Panc1 (cell line): ENCODE measurements around the gene PCDHB1. TPM values are rescaled to one million over a fixed set of nuclear protein-coding genes. Genes with fewer than 3 reads are reported as not detected.

ENCODE experiments used
- ATAC-seq: fragments of 200-7000 bp; cut with Tn5 transposase; 2 replicates; pipeline ENCODE4 v1.9.1; 2020; ENCODE audit warnings: mild to moderate bottlenecking, moderate library complexity
- Bru-seq: library from RNA; stranded (reverse); fragments of 400-500 nt; gene quantifications from one replicate; lab custom pipeline; 2021; lab: Mats Ljungman, UMichigan
- BruChase-seq, 2 experiments: library from RNA; stranded (reverse); fragments of 400-500 nt; gene quantifications; one replicate each; lab custom pipeline; 2021; lab: Mats Ljungman, UMichigan
- BruUV-seq: library from RNA; stranded (reverse); fragments of 400-500 nt; replicated peaks from 2 replicates; lab custom pipeline; 2021; lab: Mats Ljungman, UMichigan
- CTCF ChIA-PET: fragments of 300-600 bp; sonication (Branson Sonifier 250); formaldehyde crosslinking; loops from one replicate; lab custom pipeline; 2022; ENCODE audit warnings: antibody characterized with exemption; lab: Charles Lee
- POLR2A ChIA-PET: fragments of 300-600 bp; sonication (Branson Sonifier 250); formaldehyde crosslinking; loops from one replicate; lab custom pipeline; 2022; ENCODE audit warnings: antibody characterized with exemption; lab: Charles Lee
- DNase-seq: peaks from one replicate; pipeline ENCODE4 v3.0.0-alpha.2; 2010; ENCODE audit warnings: low read depth, low spot score
- H3K27ac ChIP-seq: 2 replicates; pipeline ENCODE4 v1.5.1; 2011; ENCODE audit warnings: mild to moderate bottlenecking, low read length, inconsistent platforms
- H3K27me3 ChIP-seq: fragments of 200-500 bp; sonication (Bioruptor generic); 2 replicates; pipeline ENCODE4 v1.6.0; 2014; ENCODE audit warnings: low read length, inconsistent platforms; ENCODE audit not compliant: control insufficient read depth, insufficient read depth
- H3K36me3 ChIP-seq: fragments of 200-500 bp; sonication (Bioruptor generic); 2 replicates; pipeline ENCODE4 v1.5.1; 2014; ENCODE audit warnings: inconsistent platforms, mild to moderate bottlenecking, low read length, moderate library complexity; ENCODE audit not compliant: control insufficient read depth, insufficient read depth
- H3K4me1 ChIP-seq: 2 replicates; pipeline ENCODE4 v1.5.1; 2011; ENCODE audit warnings: inconsistent platforms, mild to moderate bottlenecking, low read length, moderate library complexity; ENCODE audit not compliant: control insufficient read depth, insufficient read depth
- H3K4me3 ChIP-seq, 2 experiments: 2 replicates each; pipeline ENCODE4 v1.5.1; 2011 to 2012; ENCODE audit warnings: low read depth in 2 of 2, low read length in 2 of 2, mild to moderate bottlenecking in 2 of 2, inconsistent platforms in 1 of 2, moderate library complexity in 1 of 2
- H3K9me3 ChIP-seq: fragments of 200-500 bp; sonication (Bioruptor generic); 2 replicates; pipeline ENCODE4 v1.5.1; 2014; ENCODE audit warnings: low read depth, mild to moderate bottlenecking, inconsistent platforms, low read length, moderate library complexity; ENCODE audit not compliant: control insufficient read depth, insufficient read depth
- POLR2AphosphoS5 ChIP-seq: IDR thresholded peaks from 2 replicates; pipeline ENCODE4 v1.6.1; 2012; ENCODE audit warnings: mild to moderate bottlenecking, low read depth, low read length, moderate library complexity
- SIN3A ChIP-seq: IDR thresholded peaks from 2 replicates; pipeline ENCODE4 v1.6.1; 2012; ENCODE audit warnings: low read depth, mild to moderate bottlenecking, low read length, moderate library complexity, borderline replicate concordance; ENCODE audit not compliant: insufficient read depth
- TCF7L2 ChIP-seq: IDR thresholded peaks from 2 replicates; pipeline ENCODE4 v1.6.1; 2011; ENCODE audit warnings: mild to moderate bottlenecking, low read depth, low read length, inconsistent platforms
- in situ Hi-C: cut with HindIII; loops from 2 replicates; pipeline ENCODE4 v1.10.0; 2016; ENCODE audit warnings: low sequenced_read_pairs, low pct_unique_long_range_greater_than_20kb
- intact Hi-C: fragments of 100-400 bp; cut with micrococcal nuclease; formaldehyde crosslinking; loops from one replicate; pipeline ENCODE4 v1.10.0; 2022; ENCODE audit not compliant: unreplicated experiment
- long read RNA-seq: library from polyadenylated mRNA; unstranded; transcript quantifications from one replicate; pipeline ENCODE4 v2.0.0, GENCODE V29; 2021; ENCODE audit not compliant: unreplicated experiment
- polyA plus RNA-seq: library from polyadenylated mRNA; unstranded; fragments of >200 nt; gene quantifications from one replicate; pipeline ENCODE4 v1.2.1, GENCODE V29; 2012; ENCODE audit warnings: missing spikeins; ENCODE audit not compliant: insufficient read length
- total RNA-seq: library from RNA; stranded (reverse); gene quantifications from one replicate; pipeline ENCODE4 v1.2.1, GENCODE V29; 2021; ENCODE audit not compliant: unreplicated experiment
- TF ChIP-seq, protein P1 (sequence below): fragments of 450-650 bp; IDR thresholded peaks from 2 replicates; pipeline ENCODE4 v1.5.1; 2017; ENCODE audit warnings: mild to moderate bottlenecking
- TF ChIP-seq, protein P2 (sequence below), 2 experiments: IDR thresholded peaks; 2 replicates each; pipeline ENCODE4 v1.6.1; 2011 to 2012; ENCODE audit warnings: low read depth in 2 of 2, control low read depth in 1 of 2, low read length in 1 of 2, mild to moderate bottlenecking in 1 of 2, moderate library complexity in 1 of 2; ENCODE audit not compliant: insufficient read depth in 1 of 2

The PCDHB1 gene, protein sequence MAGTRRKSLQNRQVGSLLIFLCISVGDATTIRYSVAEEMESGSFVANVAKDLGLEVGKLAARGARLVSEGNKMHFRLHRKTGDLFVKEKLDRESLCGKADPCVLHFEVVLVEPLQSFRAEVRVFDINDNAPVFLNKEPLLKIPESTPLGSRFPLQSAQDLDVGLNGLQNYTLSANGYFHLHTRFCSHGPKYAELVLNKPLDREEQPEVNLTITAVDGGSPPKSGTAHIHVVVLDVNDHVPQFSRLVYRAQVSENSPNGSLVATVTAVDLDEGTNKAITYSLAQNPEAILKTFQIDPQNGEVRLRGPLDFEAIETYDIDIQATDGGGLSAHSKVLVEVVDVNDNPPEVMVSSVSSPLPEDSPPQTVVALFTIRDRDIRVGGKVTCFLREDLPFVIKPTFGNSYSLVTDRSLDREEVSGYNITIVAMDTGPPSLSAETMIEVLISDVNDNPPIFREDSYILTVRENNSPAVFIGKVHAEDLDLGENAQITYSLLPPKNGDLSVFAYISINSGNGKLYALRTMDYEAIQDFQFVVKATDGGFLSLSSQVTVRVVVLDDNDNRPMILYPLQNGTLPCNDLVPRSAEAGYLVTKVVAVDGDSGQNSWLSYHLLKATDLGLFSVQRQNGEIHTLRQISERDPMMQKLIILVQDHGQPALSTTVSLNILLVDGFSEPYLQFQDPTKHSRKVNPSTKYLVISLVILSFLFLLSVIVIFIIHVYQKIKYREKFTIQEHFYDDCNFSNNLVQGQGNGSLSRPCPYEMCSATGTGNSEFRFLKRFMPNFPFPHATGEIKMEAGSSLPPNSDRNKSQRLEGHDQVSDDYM
- 0.05 TPM for total RNA-seq
- polyA plus RNA-seq = not detected
- percentile 13 among the genes with signal in this experiment for Bru-seq, nascent RNA
- BruChase-seq, experiment 1, labeled RNA remaining after a 2-hour chase = percentile 9 among the genes with signal in this experiment
- percentile 9 among the genes with signal in this experiment for BruChase-seq, experiment 2, labeled RNA remaining after a 6-hour chase
- long read RNA-seq = 0 reads

DNA sequence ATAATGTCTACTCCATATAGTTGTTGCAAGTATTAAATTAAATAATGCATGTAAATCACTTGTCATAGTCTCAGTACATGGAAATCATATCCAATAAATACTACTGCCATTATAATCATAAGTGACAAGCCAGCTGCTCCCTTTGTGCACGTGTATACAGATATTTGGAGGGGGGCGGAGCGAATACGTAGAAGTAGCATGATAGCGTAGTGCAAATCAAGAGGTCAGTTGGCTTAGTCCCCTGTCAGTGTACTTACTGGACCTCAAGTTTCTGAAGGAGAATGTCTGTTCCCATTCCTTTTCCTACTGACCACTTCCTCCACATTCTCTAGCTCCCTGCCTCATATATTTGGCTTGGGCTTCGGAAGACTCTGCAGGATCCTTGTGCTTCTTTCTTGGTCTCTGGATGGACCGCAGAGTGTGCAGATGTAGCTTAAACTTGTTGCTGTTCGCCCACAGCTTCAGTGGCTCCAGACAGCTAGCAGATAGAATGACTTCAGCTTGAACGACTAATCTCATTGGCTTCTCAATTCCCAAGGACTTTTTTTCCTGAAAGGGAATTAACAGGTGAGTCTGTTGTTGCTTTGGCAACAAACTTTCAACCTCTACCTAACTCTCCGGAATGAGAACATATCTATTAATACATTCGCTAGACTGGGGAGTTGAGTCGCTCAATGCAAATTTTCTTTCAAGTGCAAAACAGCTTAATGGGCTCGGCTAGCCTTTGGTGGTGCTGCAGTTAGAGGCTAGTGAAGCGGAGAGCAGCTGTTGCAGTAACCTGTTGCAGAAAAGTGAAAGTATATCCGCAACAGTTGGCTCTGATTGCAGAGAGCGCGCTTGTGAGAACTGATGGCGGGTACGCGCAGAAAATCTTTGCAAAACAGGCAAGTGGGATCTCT, at the start of gene PCDHB1:
TSS of gene PCDHB1 (plus strand) at position 753 of the 899 bp plus-strand sequence. CDS start at position 850, 97 bp downstream.
- POLR2A ChIA-PET = interaction anchor here (0.6 kb wide), 2 partner anchors 32 to 181 kb away, joined by 3 to 4 read pairs; no protein-coding TSS in a partner anchor
- H3K36me3 ChIP-seq = no peaks in the 10 kb centered on the region
- TF ChIP-seq, protein P1, sequence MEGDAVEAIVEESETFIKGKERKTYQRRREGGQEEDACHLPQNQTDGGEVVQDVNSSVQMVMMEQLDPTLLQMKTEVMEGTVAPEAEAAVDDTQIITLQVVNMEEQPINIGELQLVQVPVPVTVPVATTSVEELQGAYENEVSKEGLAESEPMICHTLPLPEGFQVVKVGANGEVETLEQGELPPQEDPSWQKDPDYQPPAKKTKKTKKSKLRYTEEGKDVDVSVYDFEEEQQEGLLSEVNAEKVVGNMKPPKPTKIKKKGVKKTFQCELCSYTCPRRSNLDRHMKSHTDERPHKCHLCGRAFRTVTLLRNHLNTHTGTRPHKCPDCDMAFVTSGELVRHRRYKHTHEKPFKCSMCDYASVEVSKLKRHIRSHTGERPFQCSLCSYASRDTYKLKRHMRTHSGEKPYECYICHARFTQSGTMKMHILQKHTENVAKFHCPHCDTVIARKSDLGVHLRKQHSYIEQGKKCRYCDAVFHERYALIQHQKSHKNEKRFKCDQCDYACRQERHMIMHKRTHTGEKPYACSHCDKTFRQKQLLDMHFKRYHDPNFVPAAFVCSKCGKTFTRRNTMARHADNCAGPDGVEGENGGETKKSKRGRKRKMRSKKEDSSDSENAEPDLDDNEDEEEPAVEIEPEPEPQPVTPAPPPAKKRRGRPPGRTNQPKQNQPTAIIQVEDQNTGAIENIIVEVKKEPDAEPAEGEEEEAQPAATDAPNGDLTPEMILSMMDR = no peak
- TF ChIP-seq TCF7L2 = no peak
- TF ChIP-seq, protein P2, sequence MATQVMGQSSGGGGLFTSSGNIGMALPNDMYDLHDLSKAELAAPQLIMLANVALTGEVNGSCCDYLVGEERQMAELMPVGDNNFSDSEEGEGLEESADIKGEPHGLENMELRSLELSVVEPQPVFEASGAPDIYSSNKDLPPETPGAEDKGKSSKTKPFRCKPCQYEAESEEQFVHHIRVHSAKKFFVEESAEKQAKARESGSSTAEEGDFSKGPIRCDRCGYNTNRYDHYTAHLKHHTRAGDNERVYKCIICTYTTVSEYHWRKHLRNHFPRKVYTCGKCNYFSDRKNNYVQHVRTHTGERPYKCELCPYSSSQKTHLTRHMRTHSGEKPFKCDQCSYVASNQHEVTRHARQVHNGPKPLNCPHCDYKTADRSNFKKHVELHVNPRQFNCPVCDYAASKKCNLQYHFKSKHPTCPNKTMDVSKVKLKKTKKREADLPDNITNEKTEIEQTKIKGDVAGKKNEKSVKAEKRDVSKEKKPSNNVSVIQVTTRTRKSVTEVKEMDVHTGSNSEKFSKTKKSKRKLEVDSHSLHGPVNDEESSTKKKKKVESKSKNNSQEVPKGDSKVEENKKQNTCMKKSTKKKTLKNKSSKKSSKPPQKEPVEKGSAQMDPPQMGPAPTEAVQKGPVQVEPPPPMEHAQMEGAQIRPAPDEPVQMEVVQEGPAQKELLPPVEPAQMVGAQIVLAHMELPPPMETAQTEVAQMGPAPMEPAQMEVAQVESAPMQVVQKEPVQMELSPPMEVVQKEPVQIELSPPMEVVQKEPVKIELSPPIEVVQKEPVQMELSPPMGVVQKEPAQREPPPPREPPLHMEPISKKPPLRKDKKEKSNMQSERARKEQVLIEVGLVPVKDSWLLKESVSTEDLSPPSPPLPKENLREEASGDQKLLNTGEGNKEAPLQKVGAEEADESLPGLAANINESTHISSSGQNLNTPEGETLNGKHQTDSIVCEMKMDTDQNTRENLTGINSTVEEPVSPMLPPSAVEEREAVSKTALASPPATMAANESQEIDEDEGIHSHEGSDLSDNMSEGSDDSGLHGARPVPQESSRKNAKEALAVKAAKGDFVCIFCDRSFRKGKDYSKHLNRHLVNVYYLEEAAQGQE (IDR thresholded peaks at IDR 0.05; ENCODE audit: insufficient read depth in 1 of 2, low read depth in 2 of 2, low read length in 1 of 2) = no peak
- TF ChIP-seq SIN3A = no peak
- TF ChIP-seq POLR2AphosphoS5 = no peak
- H3K4me3 ChIP-seq = peak within 1 kb of the TSS; percentile 43 to 67
- ATAC-seq (peak; percentile 81), DNase-seq (no peak)
- no peaks in the 10 kb centered on the region for H3K9me3 ChIP-seq
- no peaks in the 10 kb centered on the region for H3K4me1 ChIP-seq
- H3K27me3 ChIP-seq = peaks cover 2% of the 10 kb centered on the region; the same call in 1 of the 2 replicates
- no peak within 1 kb of the TSS for H3K27ac ChIP-seq
- intact Hi-C loops = no loop called here
- BruUV-seq = no TSS peak
- CTCF ChIA-PET = no interaction called here
- in situ Hi-C loops = no loop called here

DNA sequence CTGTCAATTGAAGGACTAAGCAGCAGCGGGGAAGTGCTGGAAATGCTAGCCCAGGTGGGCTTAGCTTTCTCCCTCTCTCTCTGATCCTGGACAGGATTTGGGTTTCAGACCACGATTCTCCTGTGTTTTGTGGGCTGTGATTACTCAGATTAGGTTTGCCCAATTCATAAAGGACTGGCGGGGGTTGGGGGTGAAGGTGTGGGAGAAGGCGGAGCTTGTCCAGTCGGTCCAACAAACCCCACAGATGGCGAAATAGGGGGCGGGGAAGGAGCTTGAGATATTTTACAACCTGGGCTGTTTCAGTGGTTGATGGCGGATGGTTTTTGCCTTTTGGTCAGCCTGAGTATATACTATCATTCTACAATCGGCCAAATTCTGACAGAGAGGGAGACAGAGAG, 49.7 kb upstream of the PCDHB1 start:
- TF ChIP-seq SIN3A (no peak), POLR2AphosphoS5 (no peak), TCF7L2 (no peak)
- TF ChIP-seq, protein P2 (IDR thresholded peaks at IDR 0.05; ENCODE audit: insufficient read depth in 1 of 2, low read depth in 2 of 2, low read length in 1 of 2) = no peak
- ATAC-seq = peak; percentile 65
- DNase-seq = no peak
- Histone ChIP-seq H3K27ac (peak overlapping the region; percentile 88), H3K9me3 (no peaks in the 10 kb centered on the region), H3K27me3 (no peaks in the 10 kb centered on the region), H3K4me1 (peaks cover 43% of the 10 kb centered on the region), H3K4me3 (peak overlapping the region; percentile 46 to 73), H3K36me3 (no peaks in the 10 kb centered on the region)
- in situ Hi-C loops (no loop called here), intact Hi-C loops (no loop called here)
- ChIA-PET POLR2A (no interaction called here), CTCF (no interaction called here)
- no TSS peak for BruUV-seq
